BJ (cell line): ENCODE results near the gene PEX10. TPM values are rescaled to one million over a fixed set of nuclear protein-coding genes. Genes with fewer than 3 reads are reported as not detected.

Experiments used
- CTCF ChIA-PET: fragments of 350-600 bp; formaldehyde crosslinking; extraction: SDS; loops from one replicate; lab custom pipeline; 2021; ENCODE audit warnings: antibody characterized with exemption, inconsistent platforms; lab: Yijun Ruan, JAX
- POLR2A ChIA-PET: fragments of 300-600 bp; sonication (Branson Sonifier 250); formaldehyde crosslinking; extraction: SDS; loops from one replicate; lab custom pipeline; 2021; ENCODE audit warnings: antibody characterized with exemption; lab: Charles Lee
- DNase-seq: peaks from one replicate; pipeline ENCODE4 v3.0.0-alpha.2; 2011; ENCODE audit warnings: low read depth
- H3K27me3 ChIP-seq: 2 replicates; pipeline ENCODE4 v1.6.0; 2011; ENCODE audit warnings: low read length; ENCODE audit not compliant: control insufficient read depth, insufficient read depth
- H3K36me3 ChIP-seq: 2 replicates; pipeline ENCODE4 v1.5.1; 2011; ENCODE audit warnings: low read length; ENCODE audit not compliant: control insufficient read depth, insufficient read depth
- H3K4me3 ChIP-seq: 2 replicates; pipeline ENCODE4 v1.5.1; 2011; ENCODE audit warnings: low read depth, mild to moderate bottlenecking, control low read depth, low read length
- CTCF ChIP-seq: IDR thresholded peaks from 2 replicates; pipeline ENCODE4 v1.5.1; 2011; ENCODE audit warnings: low read depth, mild to moderate bottlenecking, control low read depth, inconsistent platforms, low read length, moderate library complexity; ENCODE audit not compliant: insufficient read depth
- polyA plus RNA-seq: library from polyadenylated mRNA; depleted of rRNA; stranded (reverse); fragments of >200 nt; gene quantifications from 2 replicates; pipeline ENCODE4 v1.2.3, GENCODE V29; 2011

The PEX10 gene
- polyA plus RNA-seq, 1 experiment: 23.6 TPM

- no peak overlapping the region for H3K4me3 ChIP-seq
- CTCF ChIA-PET: no interaction called here
- POLR2A ChIA-PET: no interaction called here
- H3K27me3 ChIP-seq: peaks cover 9% of the 10 kb centered on the region
- H3K36me3 ChIP-seq: no peaks in the 10 kb centered on the region
- TF ChIP-seq CTCF: no peak
- DNase-seq: no peak
These were observed 15.6 kb upstream of the PEX10 start for GRCh38 chr1:2427976-2428375.

DNA sequence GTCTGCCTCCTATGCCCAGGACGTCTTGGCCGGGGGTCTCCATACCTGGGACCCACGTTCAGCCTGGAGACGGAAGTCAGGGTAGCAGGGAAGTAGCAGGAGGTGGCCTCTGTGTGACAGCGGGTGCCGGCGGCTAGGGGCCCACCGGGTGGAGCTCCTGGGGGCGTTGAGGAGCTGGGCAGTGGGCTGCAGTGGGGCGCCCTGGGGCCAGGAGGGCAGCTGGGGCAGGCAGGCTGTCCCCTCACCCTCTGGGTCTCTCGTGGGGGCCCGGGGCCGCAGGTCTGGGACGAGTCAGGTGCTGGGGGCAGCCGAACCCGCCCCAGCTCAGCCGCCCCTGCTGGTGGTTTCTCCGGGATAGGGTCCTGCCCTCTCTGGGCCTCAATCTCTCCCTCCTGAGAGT is 14.7 kb upstream of the PEX10 start:
- CTCF ChIA-PET: interaction anchor here (3.7 kb wide), 1 partner anchor 12 kb away, joined by 13 read pairs; no protein-coding TSS in a partner anchor
- POLR2A ChIA-PET: no interaction called here
- Histone ChIP-seq H3K36me3 (no peaks in the 10 kb centered on the region), H3K27me3 (peaks cover 2% of the 10 kb centered on the region), H3K4me3 (no peak overlapping the region)
- TF ChIP-seq CTCF: no peak
- DNase-seq: no peak

DNA sequence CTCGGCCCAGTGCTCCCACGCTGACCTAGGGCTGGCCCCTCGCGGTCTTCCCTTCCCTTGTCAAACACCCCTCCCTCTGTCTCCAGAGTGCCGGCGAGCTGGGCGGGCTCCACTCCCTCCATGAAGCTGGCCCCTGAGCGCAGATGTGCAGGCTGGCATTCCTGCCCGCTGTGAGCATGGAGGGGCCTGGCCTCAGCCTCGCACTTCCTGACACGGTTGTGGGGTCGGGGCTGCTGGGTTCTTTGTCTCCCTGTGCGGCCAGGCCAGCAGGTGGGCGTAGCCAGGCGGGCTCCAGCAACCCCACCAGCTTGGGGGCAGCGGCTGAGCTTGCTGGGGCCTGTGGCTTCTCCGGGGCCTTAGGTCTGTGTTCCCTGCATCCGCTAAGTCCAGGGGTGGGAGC is 14.2 kb upstream of the PEX10 start:
- Histone ChIP-seq H3K4me3 (no peak overlapping the region), H3K36me3 (no peaks in the 10 kb centered on the region), H3K27me3 (no peaks in the 10 kb centered on the region; the same call in none of the 2 replicates)
- TF ChIP-seq CTCF: no peak
- ChIA-PET CTCF (interaction anchor here (3.7 kb wide), 1 partner anchor 11 kb away, joined by 13 read pairs; no protein-coding TSS in a partner anchor), POLR2A (no interaction called here)
- no peak for DNase-seq

DNA sequence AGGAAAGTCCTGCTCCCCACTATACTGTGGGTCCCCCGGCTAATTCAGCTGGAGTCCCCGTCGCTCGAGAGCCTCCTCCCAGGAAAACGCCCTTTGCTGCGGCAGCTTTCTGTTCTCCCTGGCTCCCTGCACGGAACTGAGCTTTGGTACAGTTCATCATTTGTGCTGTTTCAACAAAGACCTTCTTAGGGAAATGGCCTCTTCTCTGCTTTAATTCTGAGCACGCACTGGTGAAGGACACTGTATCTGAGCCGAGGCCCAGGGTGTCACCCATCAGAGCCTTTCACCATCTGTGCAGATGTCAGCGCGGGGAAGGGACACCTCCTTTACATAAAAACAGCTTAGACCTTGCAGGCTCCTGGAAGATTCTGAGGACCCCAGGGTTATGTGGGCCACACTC is 13.5 kb upstream of the PEX10 start:
- H3K4me3 ChIP-seq: no peak overlapping the region
- TF ChIP-seq CTCF: no peak
- H3K27me3 ChIP-seq: no peaks in the 10 kb centered on the region; the same call in none of the 2 replicates
- ChIA-PET CTCF (interaction anchor here (3.7 kb wide), 1 partner anchor 11 kb away, joined by 13 read pairs; no protein-coding TSS in a partner anchor), POLR2A (no interaction called here)
- DNase-seq: no peak
- H3K36me3 ChIP-seq: no peaks in the 10 kb centered on the region

DNA sequence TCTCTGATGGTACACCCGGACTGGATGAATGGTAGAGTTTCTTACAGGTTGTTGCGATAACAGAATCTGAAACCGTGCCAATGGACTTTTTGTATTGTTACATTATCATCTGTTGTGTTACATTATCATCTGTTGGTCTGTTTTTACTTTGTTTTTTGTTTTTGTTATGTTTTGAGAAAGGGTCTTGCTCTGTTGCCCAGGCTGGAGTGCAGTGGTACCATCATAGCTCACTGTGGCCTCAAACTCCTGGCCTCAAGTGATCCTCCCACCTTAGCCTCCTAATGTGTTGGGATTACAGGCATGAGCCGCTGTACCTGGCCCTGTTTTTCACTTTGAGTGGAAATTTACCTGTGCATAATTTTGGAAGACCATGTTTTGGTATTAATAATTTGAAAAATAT is 10.2 kb upstream of the PEX10 start:
- peaks cover 2% of the 10 kb centered on the region for H3K27me3 ChIP-seq

More for the DNA sequence above, 10.2 kb upstream of the PEX10 start:
- ChIA-PET CTCF (interaction anchor here (0.7 to 1.2 kb wide), 3 partner anchors 28 to 227 kb away, joined by 3 to 5 read pairs (median 3); partner anchors contain the start of gene FAAP20), POLR2A (no interaction called here)
- TF ChIP-seq CTCF: no peak
- no peak for DNase-seq
- no peaks in the 10 kb centered on the region for H3K36me3 ChIP-seq
- H3K4me3 ChIP-seq: no peak overlapping the region
